ENCODE results near the gene NTN5. TPM values are rescaled to one million over a fixed set of nuclear protein-coding genes. Genes with fewer than 3 reads are reported as not detected.

The NTN5 gene
- total and polyA plus RNA-seq, 9 of the 15 experiments (the other 6 are each of a cell fraction or from before 2014, with no cell fraction given): not detected

GRCh38 chr19:48646001-48646721, 26.7 kb downstream of the NTN5 start, which contains the start of gene CA11 (continued):
- TF ChIP-seq CHD7 (IDR thresholded peaks at IDR 0.05; ENCODE audit: low read depth, low read length) (no peak), NFE2L1 (tag; IDR thresholded peaks at IDR 0.05; ENCODE audit: borderline replicate concordance, low read depth) (no peak), ZNF655 (CRISPR knock-in tag; IDR thresholded peaks at IDR 0.05) (no peak), CBX3 (IDR thresholded peaks at IDR 0.05; ENCODE audit: borderline replicate concordance in 1 of 2, low read length in 2 of 2) (peak in 1 of 2 experiments; percentile 14; a peak in 1 of 3 replicates), ZBTB34 (CRISPR knock-in tag; IDR thresholded peaks at IDR 0.05) (no peak), ETV6 (IDR thresholded peaks at IDR 0.05; ENCODE audit: borderline replicate concordance in 1 of 2, low read depth in 2 of 2, low read length in 1 of 2) (no peak), ETV6 (CRISPR knock-in tag; IDR thresholded peaks at IDR 0.05; ENCODE audit: borderline replicate concordance) (no peak), HMG20B (CRISPR knock-in tag; IDR thresholded peaks at IDR 0.05) (no peak), COPS2 (conservative IDR thresholded peaks at IDR 0.05) (no peak), DPF2 (IDR thresholded peaks at IDR 0.05) (peak; percentile 66; the same call in 1 of the 2 replicates), CHD2 (IDR thresholded peaks at IDR 0.05; ENCODE audit: low read depth, low read length) (no peak), MCM5 (IDR thresholded peaks at IDR 0.05; ENCODE audit: low read depth) (peak; percentile 97; the same call in 1 of the 2 replicates)
